NCI-H1105 treated with DMSO at 0.1 percent for 48 hours (cell line): Measurements from ENCODE around the gene LRRC49.

Experiments used
- DNase-seq: peaks from one replicate; lab custom pipeline; 2025; lab: John Stamatoyannopoulos, UW

LRRC49 gene

DNA sequence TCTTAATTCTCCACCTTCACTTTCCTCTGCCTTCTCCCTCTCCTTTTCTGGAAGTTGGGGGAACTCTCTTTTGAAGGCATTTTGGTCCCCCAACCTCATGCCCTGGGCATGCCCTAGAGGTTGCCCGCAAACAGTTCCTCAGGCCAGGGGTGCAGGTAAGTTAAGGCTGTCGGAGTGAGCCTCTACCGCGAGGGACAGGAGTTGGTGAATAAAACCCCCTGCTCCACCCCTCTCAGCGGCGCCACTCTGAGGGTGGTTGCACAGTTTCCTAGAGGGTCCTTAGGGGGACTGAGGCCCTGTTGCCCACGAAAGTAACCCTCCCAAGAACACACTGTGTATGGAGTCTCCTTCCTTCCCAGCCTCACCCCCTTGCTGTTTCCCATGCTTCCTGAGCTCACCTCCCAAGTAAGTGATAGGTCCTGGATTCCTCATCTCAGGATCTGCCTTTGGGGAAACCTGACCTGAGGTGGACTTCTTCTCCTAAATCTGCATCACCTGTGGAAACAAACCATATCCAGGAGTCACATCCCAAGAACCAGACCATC, 199.5 kb downstream of the LRRC49 start:
- DNase-seq: no peak

DNA sequence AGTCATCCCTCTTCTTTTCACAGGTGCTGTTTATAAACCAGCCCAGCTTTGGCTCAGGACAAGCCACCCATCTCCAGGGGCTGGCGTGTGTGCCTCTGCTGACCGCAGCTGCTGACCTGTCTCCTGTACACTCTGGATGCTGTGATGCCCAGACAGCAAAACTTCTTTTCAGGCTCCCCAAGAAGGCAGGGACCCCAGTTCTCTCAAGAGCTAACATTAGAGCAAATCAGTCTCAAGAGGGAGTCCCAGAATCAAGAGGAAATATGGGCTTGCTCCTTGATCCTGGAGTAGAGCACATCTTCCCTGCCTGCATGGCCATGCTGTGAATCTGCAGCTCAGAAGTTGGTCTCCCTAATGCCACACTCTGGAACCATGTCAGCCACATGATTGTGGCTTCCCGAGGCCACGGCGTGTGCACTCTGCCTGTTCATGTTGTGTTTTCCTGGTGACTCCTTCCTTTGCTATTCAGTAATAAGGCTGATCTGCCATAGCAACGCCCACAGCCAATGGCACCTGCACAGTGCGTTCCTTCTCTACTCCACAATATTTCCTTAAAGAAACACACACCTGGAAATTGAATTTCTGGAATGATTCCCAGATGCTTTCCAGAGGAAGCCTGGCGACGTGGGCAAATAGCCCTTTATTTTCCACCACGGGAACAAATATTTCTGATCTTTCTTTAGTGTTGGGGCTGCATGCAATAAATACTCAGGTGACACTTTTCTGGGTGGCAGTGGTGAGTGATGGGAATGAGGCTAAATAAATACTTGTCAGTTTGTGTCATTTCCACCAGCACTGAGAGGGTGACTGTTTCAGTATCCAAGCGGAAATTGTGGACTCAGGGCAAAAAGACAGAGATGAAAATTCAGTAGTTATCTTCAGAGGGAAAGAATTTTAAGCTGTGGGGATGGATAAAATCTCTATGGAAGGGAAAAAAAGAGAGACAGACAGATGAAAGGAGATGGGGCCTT, 200.7 kb downstream of the LRRC49 start:
- peak; percentile 78 for DNase-seq

DNA sequence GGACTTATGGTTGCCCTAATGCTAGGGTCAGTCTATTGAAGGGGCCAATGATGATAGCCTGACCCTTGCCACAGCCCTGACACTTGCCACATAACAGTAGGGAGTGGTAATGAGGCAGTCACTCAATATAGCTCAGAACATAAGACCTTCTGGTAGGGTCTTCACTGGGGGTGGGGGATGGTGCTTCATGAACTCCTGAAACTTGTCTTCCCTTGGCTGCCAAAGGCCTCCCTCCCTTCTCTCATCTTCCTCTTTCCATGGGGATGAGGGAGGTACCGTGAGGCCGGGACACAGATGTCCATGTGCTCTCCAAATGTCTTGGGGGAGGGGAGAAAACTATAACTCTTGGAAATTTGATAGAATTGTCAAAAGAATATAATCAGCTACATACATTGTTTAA, 201.5 kb downstream of the LRRC49 start:
- no peak for DNase-seq

DNA sequence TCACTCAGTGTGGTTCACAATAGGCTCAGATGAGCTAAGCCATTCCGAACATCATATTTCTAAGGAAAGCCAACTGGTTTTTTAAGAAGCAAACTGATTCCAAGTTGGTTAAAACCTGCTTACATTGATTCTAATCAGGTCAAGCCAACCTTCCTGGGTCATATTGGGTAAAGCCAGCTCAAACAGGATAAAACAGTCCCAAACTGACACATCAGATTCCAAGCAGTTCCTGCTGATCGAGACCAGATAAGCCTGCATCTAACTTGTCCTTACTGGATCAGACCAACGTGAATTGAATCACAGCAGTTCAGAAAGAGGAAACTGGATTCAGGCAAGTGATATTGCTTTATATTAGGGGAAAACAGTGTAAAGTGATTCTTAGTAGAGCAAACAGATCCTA, 204.1 kb downstream of the LRRC49 start:
- DNase-seq: no peak

DNA sequence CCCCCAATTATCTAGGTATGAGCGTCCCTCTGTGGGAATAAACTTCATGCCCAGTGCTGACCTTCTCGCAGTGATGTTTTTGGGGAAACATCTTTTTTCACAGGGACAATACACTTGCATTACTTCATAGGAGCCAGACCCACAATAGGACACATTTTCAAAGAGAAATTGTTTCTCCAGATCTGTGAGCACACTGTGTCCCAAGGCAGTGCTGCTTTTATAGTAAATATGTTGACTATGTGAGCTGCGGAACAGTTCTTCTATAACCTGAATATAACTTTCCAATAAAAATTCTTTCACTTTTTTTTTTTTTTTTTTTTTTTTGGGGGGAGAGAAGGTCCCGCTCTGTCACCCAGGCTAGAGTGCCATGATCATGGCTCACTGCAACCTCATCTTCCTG, 205.3 kb downstream of the LRRC49 start:
- no peak for DNase-seq

DNA sequence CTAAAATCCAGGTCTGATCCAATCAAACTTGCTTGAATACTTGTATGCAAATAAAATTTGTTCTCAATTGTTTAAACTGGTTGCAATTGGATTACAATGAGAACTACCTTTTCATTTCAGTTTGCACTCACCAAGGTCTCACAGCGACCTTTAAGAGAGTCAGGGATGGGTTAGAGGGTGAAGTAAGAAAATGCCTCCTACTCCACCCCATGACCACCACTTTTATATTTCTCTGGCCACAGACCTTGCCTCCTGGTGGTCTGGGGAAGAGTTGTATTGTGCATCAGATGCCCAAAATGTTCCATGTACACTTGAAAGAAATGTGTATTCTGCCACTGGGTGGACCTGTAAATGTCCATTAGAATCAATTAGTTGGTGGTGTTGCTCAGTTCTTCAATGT, 206.3 kb downstream of the LRRC49 start:
- no peak for DNase-seq
